H1 (cell line): ENCODE results near the gene CSNK2B. TPM values are rescaled to one million over a fixed set of nuclear protein-coding genes. Genes with fewer than 3 reads are reported as not detected.

ENCODE experiments used
- CBX5 ChIP-seq: fragments of 300-800, 300-1000 bp; sonication (generic); IDR thresholded peaks from 2 replicates; pipeline ENCODE4 v1.7.1; 2016; ENCODE audit warnings: antibody characterized with exemption, low read length, low read depth
- CBX8 ChIP-seq: fragments of 300-800, 300-1000 bp; sonication (generic); IDR thresholded peaks from 2 replicates; pipeline ENCODE4 v1.7.1; 2016; ENCODE audit warnings: low read depth, low read length, borderline replicate concordance
- CTBP2 ChIP-seq: IDR thresholded peaks from 2 replicates; pipeline ENCODE4 v1.7.0; 2011; ENCODE audit warnings: borderline replicate concordance, mild to moderate bottlenecking, moderate library complexity, mixed read lengths, low read length; ENCODE audit not compliant: insufficient read depth, insufficient read length
- EZH2 ChIP-seq: fragments of 200-600 bp; sonication (generic); IDR thresholded peaks from 2 replicates; pipeline ENCODE4 v1.7.1; 2012; ENCODE audit warnings: low read depth, mild to moderate bottlenecking, moderate library complexity, low read length, inconsistent platforms; ENCODE audit not compliant: severe bottlenecking
- KDM1A ChIP-seq: fragments of 200-600, 300-600 bp; sonication (generic); IDR thresholded peaks from 2 replicates; pipeline ENCODE4 v1.7.1; 2016; ENCODE audit warnings: mild to moderate bottlenecking, low read length, borderline replicate concordance
- SIN3A ChIP-seq, 2 experiments: IDR thresholded peaks in 1 of 2; conservative IDR thresholded peaks in 1 of 2; 2 replicates each; pipeline ENCODE4 v1.6.1; 2011 to 2012; ENCODE audit warnings: low read length in 2 of 2, improper control_type of control experiment in 1 of 2, low read depth in 1 of 2, mild to moderate bottlenecking in 1 of 2
- polyA plus RNA-seq, 7 experiments: library from polyadenylated mRNA; depleted of rRNA in 3 of 7; stranded (reverse) in 5 of 7; unstranded in 2 of 7; fragments of >200 nt in 5 of 7; fragments of 200-250 nt in 2 of 7; gene quantifications; 1 replicate in 5 of 7; 2 replicates in 1 of 7; 4 replicates in 1 of 7; pipeline versions ENCODE4 v1.2.1 to v1.2.3, GENCODE V29; 2011 to 2013; ENCODE audit warnings: missing spikeins in 2 of 7, mixed read lengths in 2 of 7
- total RNA-seq: library from RNA; stranded (reverse); fragmentation: NEBNext Ultra II Directional; extraction: Animal tissue kit (Norgen Biotek cat#: 25700); gene quantifications from 2 replicates; pipeline ENCODE4 v1.2.1, GENCODE V29; 2021
- TF ChIP-seq, protein P1 (sequence below): fragments of 300-600 bp; sonication (generic); IDR thresholded peaks from 2 replicates; pipeline ENCODE4 v1.7.1; 2012; ENCODE audit warnings: low read length, moderate library complexity, mild to moderate bottlenecking, inconsistent platforms; ENCODE audit not compliant: insufficient replicate concordance
- TF ChIP-seq, protein P2 (sequence below): IDR thresholded peaks from 2 replicates; pipeline ENCODE4 v1.6.1; 2011; ENCODE audit warnings: low read depth, mild to moderate bottlenecking, low read length; ENCODE audit not compliant: insufficient read depth

CSNK2B gene
- total and polyA plus RNA-seq, 2 of the 8 experiments (the other 6 are each of a cell fraction or from before 2014, with no cell fraction given) = 169 to 208 TPM

DNA sequence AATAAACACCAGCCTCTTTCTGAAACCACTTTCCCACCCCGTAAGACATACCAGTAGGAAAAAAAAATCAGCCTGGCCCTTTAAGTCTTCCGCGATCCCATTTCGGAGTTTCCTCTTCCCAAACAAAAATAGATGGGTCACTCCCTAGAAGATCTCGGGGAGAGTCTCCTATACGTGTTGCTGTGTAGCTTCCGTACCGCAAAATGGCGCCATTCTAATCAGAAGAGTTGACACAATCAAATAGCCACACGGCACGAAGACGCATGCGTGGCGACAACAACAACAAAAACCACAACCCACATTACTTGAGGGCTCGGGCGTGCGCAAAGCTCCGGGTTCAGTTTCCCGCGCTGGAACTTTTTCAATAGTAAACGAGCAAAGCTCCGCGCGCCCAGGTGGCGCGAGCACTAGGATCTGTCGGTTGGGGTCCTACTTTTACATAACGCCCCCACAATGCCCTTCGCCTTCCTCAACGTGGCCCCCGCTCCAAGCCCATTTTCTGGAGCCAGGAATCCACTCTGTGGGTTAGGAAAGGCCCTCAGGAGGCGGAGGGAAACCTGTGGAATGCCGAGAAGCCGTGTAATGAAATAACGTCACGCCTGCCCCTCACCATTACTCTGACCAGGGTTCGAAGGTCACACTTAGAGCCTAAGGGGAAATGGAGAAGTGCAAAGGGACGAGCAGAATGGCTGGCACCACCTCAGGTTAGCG, 935 bp upstream of the CSNK2B start, which contains the start of gene GPANK1 (continued):
- TF ChIP-seq, protein P1, sequence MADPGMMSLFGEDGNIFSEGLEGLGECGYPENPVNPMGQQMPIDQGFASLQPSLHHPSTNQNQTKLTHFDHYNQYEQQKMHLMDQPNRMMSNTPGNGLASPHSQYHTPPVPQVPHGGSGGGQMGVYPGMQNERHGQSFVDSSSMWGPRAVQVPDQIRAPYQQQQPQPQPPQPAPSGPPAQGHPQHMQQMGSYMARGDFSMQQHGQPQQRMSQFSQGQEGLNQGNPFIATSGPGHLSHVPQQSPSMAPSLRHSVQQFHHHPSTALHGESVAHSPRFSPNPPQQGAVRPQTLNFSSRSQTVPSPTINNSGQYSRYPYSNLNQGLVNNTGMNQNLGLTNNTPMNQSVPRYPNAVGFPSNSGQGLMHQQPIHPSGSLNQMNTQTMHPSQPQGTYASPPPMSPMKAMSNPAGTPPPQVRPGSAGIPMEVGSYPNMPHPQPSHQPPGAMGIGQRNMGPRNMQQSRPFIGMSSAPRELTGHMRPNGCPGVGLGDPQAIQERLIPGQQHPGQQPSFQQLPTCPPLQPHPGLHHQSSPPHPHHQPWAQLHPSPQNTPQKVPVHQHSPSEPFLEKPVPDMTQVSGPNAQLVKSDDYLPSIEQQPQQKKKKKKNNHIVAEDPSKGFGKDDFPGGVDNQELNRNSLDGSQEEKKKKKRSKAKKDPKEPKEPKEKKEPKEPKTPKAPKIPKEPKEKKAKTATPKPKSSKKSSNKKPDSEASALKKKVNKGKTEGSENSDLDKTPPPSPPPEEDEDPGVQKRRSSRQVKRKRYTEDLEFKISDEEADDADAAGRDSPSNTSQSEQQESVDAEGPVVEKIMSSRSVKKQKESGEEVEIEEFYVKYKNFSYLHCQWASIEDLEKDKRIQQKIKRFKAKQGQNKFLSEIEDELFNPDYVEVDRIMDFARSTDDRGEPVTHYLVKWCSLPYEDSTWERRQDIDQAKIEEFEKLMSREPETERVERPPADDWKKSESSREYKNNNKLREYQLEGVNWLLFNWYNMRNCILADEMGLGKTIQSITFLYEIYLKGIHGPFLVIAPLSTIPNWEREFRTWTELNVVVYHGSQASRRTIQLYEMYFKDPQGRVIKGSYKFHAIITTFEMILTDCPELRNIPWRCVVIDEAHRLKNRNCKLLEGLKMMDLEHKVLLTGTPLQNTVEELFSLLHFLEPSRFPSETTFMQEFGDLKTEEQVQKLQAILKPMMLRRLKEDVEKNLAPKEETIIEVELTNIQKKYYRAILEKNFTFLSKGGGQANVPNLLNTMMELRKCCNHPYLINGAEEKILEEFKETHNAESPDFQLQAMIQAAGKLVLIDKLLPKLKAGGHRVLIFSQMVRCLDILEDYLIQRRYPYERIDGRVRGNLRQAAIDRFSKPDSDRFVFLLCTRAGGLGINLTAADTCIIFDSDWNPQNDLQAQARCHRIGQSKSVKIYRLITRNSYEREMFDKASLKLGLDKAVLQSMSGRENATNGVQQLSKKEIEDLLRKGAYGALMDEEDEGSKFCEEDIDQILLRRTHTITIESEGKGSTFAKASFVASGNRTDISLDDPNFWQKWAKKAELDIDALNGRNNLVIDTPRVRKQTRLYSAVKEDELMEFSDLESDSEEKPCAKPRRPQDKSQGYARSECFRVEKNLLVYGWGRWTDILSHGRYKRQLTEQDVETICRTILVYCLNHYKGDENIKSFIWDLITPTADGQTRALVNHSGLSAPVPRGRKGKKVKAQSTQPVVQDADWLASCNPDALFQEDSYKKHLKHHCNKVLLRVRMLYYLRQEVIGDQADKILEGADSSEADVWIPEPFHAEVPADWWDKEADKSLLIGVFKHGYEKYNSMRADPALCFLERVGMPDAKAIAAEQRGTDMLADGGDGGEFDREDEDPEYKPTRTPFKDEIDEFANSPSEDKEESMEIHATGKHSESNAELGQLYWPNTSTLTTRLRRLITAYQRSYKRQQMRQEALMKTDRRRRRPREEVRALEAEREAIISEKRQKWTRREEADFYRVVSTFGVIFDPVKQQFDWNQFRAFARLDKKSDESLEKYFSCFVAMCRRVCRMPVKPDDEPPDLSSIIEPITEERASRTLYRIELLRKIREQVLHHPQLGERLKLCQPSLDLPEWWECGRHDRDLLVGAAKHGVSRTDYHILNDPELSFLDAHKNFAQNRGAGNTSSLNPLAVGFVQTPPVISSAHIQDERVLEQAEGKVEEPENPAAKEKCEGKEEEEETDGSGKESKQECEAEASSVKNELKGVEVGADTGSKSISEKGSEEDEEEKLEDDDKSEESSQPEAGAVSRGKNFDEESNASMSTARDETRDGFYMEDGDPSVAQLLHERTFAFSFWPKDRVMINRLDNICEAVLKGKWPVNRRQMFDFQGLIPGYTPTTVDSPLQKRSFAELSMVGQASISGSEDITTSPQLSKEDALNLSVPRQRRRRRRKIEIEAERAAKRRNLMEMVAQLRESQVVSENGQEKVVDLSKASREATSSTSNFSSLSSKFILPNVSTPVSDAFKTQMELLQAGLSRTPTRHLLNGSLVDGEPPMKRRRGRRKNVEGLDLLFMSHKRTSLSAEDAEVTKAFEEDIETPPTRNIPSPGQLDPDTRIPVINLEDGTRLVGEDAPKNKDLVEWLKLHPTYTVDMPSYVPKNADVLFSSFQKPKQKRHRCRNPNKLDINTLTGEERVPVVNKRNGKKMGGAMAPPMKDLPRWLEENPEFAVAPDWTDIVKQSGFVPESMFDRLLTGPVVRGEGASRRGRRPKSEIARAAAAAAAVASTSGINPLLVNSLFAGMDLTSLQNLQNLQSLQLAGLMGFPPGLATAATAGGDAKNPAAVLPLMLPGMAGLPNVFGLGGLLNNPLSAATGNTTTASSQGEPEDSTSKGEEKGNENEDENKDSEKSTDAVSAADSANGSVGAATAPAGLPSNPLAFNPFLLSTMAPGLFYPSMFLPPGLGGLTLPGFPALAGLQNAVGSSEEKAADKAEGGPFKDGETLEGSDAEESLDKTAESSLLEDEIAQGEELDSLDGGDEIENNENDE = no peak
- TF ChIP-seq, protein P2, sequence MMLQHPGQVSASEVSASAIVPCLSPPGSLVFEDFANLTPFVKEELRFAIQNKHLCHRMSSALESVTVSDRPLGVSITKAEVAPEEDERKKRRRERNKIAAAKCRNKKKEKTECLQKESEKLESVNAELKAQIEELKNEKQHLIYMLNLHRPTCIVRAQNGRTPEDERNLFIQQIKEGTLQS = no peak
- TF ChIP-seq KDM1A (no peak), CTBP2 (no peak), EZH2 (no peak), CBX8 (no peak), SIN3A (conservative IDR thresholded peaks at IDR 0.05 in 1 of 2, IDR thresholded peaks at IDR 0.05 in 1 of 2; ENCODE audit: low read depth in 1 of 2, low read length in 2 of 2) (peak; percentile 49 to 54; a peak in 1 of 4 replicates), CBX5 (no peak)
